SK-N-SH treated with all-trans-retinoic acid at 6 μM for 48 hours (cell line): ENCODE data around the gene KCNE3.

Experiments used
- ATAC-seq: fragments of 200-7000 bp; cut with Tn5 transposase; 3 replicates; pipeline ENCODE4 v1.9.1; 2020; ENCODE audit warnings: mild to moderate bottlenecking, moderate library complexity
- ARNTL ChIP-seq: fragments of 450-650 bp; formaldehyde crosslinking; IDR thresholded peaks from 2 replicates; pipeline ENCODE4 v1.5.0; 2020; ENCODE audit warnings: low read depth, mild to moderate bottlenecking, moderate library complexity, borderline replicate concordance
- BACH2 ChIP-seq: fragments of 250-450 bp; sonication (Bioruptor Pico); IDR thresholded peaks from 2 replicates; pipeline ENCODE4 v1.9.0; 2021; ENCODE audit warnings: mild to moderate bottlenecking, borderline replicate concordance
- CREB5 ChIP-seq: fragments of 250-450 bp; sonication (Bioruptor Pico); IDR thresholded peaks from 2 replicates; pipeline ENCODE4 v1.5.1; 2020; ENCODE audit warnings: low read depth, mild to moderate bottlenecking, moderate library complexity
- CSDC2 ChIP-seq: fragments of 250-450 bp; sonication (Bioruptor Pico); IDR thresholded peaks from 2 replicates; pipeline ENCODE4 v1.5.0; 2020; ENCODE audit warnings: mild to moderate bottlenecking, moderate library complexity
- CSRNP3 ChIP-seq: fragments of 250-450 bp; sonication (Bioruptor Pico); IDR thresholded peaks from 2 replicates; pipeline ENCODE4 v1.5.1; 2021; ENCODE audit warnings: mild to moderate bottlenecking, moderate library complexity
- ESRRG ChIP-seq: fragments of 250-450 bp; sonication (Bioruptor Pico); IDR thresholded peaks from 2 replicates; pipeline ENCODE4 v1.6.1; 2021; ENCODE audit warnings: mild to moderate bottlenecking
- GLIS3 ChIP-seq: fragments of 250-450 bp; sonication (Bioruptor Pico); IDR thresholded peaks from 2 replicates; pipeline ENCODE4 v1.5.0; 2020; ENCODE audit warnings: mild to moderate bottlenecking, moderate library complexity
- ISL1 ChIP-seq: fragments of 250-450 bp; sonication (Bioruptor Pico); IDR thresholded peaks from 2 replicates; pipeline ENCODE4 v2.1.2; 2022; ENCODE audit warnings: mild to moderate bottlenecking, moderate library complexity
- OSR1 ChIP-seq: fragments of 250-450 bp; sonication (Bioruptor Pico); IDR thresholded peaks from 2 replicates; pipeline ENCODE4 v1.8.0; 2022; ENCODE audit warnings: moderate library complexity, mild to moderate bottlenecking, inconsistent platforms
- POU6F1 ChIP-seq: fragments of 250-450 bp; sonication (Bioruptor Pico); IDR thresholded peaks from 2 replicates; pipeline ENCODE4 v1.8.0; 2021; ENCODE audit warnings: low read depth, mild to moderate bottlenecking, moderate library complexity, borderline replicate concordance
- PPARA ChIP-seq: fragments of 250-450 bp; sonication (Bioruptor Pico); IDR thresholded peaks from 2 replicates; pipeline ENCODE4 v1.5.0; 2020; ENCODE audit warnings: mild to moderate bottlenecking, borderline replicate concordance
- RARB ChIP-seq: fragments of 250-450 bp; sonication (Bioruptor Pico); IDR thresholded peaks from 2 replicates; pipeline ENCODE4 v1.8.0; 2021; ENCODE audit warnings: mild to moderate bottlenecking, moderate library complexity
- SNAI2 ChIP-seq: fragments of 250-450 bp; sonication (Bioruptor Pico); IDR thresholded peaks from 2 replicates; pipeline ENCODE4 v1.5.0; 2020; ENCODE audit warnings: mild to moderate bottlenecking, moderate library complexity
- TCF4 ChIP-seq: fragments of 250-450 bp; sonication (Bioruptor Pico); IDR thresholded peaks from 2 replicates; pipeline ENCODE4 v1.8.0; 2021; ENCODE audit warnings: mild to moderate bottlenecking, moderate library complexity, borderline replicate concordance
- TOX ChIP-seq: fragments of 250-450 bp; sonication (Bioruptor Pico); IDR thresholded peaks from 2 replicates; pipeline ENCODE4 v1.8.0; 2021; ENCODE audit warnings: mild to moderate bottlenecking, moderate library complexity, borderline replicate concordance
- TSHZ2 ChIP-seq: fragments of 250-450 bp; sonication (Bioruptor Pico); IDR thresholded peaks from 2 replicates; pipeline ENCODE4 v1.5.0; 2020; ENCODE audit warnings: mild to moderate bottlenecking, moderate library complexity
- ZFP3 ChIP-seq: fragments of 250-450 bp; sonication (Bioruptor Pico); IDR thresholded peaks from 2 replicates; pipeline ENCODE4 v1.5.0; 2020; ENCODE audit warnings: mild to moderate bottlenecking, moderate library complexity
- ZFP30 ChIP-seq: fragments of 450-650 bp; formaldehyde crosslinking; IDR thresholded peaks from 2 replicates; pipeline ENCODE4 v1.5.0; 2022; ENCODE audit warnings: mild to moderate bottlenecking, moderate library complexity
- ZNF70 ChIP-seq: fragments of 450-650 bp; formaldehyde crosslinking; IDR thresholded peaks from 2 replicates; pipeline ENCODE4 v1.5.0; 2020; ENCODE audit warnings: mild to moderate bottlenecking, moderate library complexity
- ZNF8 ChIP-seq: fragments of 450-650 bp; formaldehyde crosslinking; IDR thresholded peaks from 2 replicates; pipeline ENCODE4 v1.5.0; 2020; ENCODE audit warnings: mild to moderate bottlenecking, moderate library complexity

KCNE3 gene

GRCh38 chr11:74504100-74504691 lies 36.8 kb upstream of the KCNE3 start:
- no peak for TF ChIP-seq TOX (CRISPR knock-in tag)
- no peak for TF ChIP-seq ISL1
- TF ChIP-seq TSHZ2 (CRISPR knock-in tag) = no peak
- no peak for TF ChIP-seq RARB (CRISPR knock-in tag)
- no peak for TF ChIP-seq POU6F1 (CRISPR knock-in tag)
- no peak for TF ChIP-seq ESRRG (CRISPR knock-in tag)
- no peak for ATAC-seq

GRCh38 chr11:74494916-74495315 lies 27.6 kb upstream of the KCNE3 start:
- TF ChIP-seq TOX (CRISPR knock-in tag) = no peak
- no peak for TF ChIP-seq OSR1 (CRISPR knock-in tag)
- no peak for TF ChIP-seq ZFP30
- no peak for TF ChIP-seq CSRNP3 (CRISPR knock-in tag)
- no peak for TF ChIP-seq ISL1
- TF ChIP-seq ESRRG (CRISPR knock-in tag) = no peak
- TF ChIP-seq BACH2 = no peak
- TF ChIP-seq RARB (CRISPR knock-in tag) = no peak
- TF ChIP-seq ZFP3 = no peak
- TF ChIP-seq ARNTL (CRISPR knock-in tag) = no peak
- no peak for TF ChIP-seq SNAI2 (CRISPR knock-in tag)
- TF ChIP-seq CSDC2 (CRISPR knock-in tag) = no peak
- TF ChIP-seq, all 23 proteins: peak for 0
- ATAC-seq = no peak

- TF ChIP-seq ZNF8 (CRISPR knock-in tag) (no peak), OSR1 (CRISPR knock-in tag) (no peak), PPARA (no peak), CREB5 (CRISPR knock-in tag) (no peak), GLIS3 (CRISPR knock-in tag) (no peak), TOX (CRISPR knock-in tag) (no peak), ZNF70 (CRISPR knock-in tag) (no peak), TCF4 (CRISPR knock-in tag) (no peak), POU6F1 (CRISPR knock-in tag) (no peak), CSDC2 (CRISPR knock-in tag) (no peak)
- no peak for ATAC-seq
Observed at GRCh38 chr11:74493791-74494630, 26.7 kb upstream of the KCNE3 start.
